WTC11 (cell line): Measurements from ENCODE around the gene GMPR2. TPM values are rescaled to one million over a fixed set of nuclear protein-coding genes. Genes with fewer than 3 reads are reported as not detected.

Experiments
- ATAC-seq: fragments of 200-7000 bp; cut with Tn5 transposase; 2 replicates; pipeline ENCODE4 v1.10.0; 2021; ENCODE audit warnings: mild to moderate bottlenecking, moderate library complexity
- CTCF ChIA-PET: fragments of 300-600 bp; sonication (Branson Sonifier 250); formaldehyde crosslinking; loops from one replicate; lab custom pipeline; 2021; ENCODE audit warnings: antibody characterized with exemption; lab: Charles Lee
- POLR2A ChIA-PET: fragments of 350-600 bp; sonication (Branson Sonifier 250); formaldehyde crosslinking; loops from one replicate; lab custom pipeline; 2021; ENCODE audit warnings: antibody characterized with exemption; lab: Charles Lee
- DNase-seq: peaks from one replicate; pipeline ENCODE4 v3.0.0; 2021; ENCODE audit warnings: low spot score
- H3K27ac Mint-ChIP-seq: 2 replicates; pipeline ENCODE4 v1.8.0; 2021; ENCODE audit warnings: mixed read lengths
- H3K27me3 Mint-ChIP-seq: 2 replicates; pipeline ENCODE4 v1.8.0; 2021; ENCODE audit warnings: low read depth, mild to moderate bottlenecking, moderate library complexity, mixed read lengths
- H3K36me3 Mint-ChIP-seq: 2 replicates; pipeline ENCODE4 v1.8.0; 2021; ENCODE audit warnings: mixed read lengths
- H3K4me1 Mint-ChIP-seq: 2 replicates; pipeline ENCODE4 v1.8.0; 2022; ENCODE audit warnings: mixed read lengths
- H3K4me3 Mint-ChIP-seq: 2 replicates; pipeline ENCODE4 v1.8.0; 2021; ENCODE audit warnings: mild to moderate bottlenecking, moderate library complexity, mixed read lengths
- H3K9me3 Mint-ChIP-seq: 2 replicates; pipeline ENCODE4 v1.8.0; 2021; ENCODE audit warnings: mixed read lengths
- CBFB ChIP-seq: sonication (generic); formaldehyde crosslinking; IDR thresholded peaks from 2 replicates; pipeline ENCODE4 v1.8.1; 2022; ENCODE audit warnings: mild to moderate bottlenecking, low read depth, missing genetic modification reagents
- GTF2I ChIP-seq: fragments of 250-450 bp; sonication (Bioruptor Pico); conservative IDR thresholded peaks from 2 replicates; pipeline ENCODE4 v1.4.0; 2021; ENCODE audit warnings: mild to moderate bottlenecking
- NFE2L1 ChIP-seq: sonication (generic); formaldehyde crosslinking; IDR thresholded peaks from 2 replicates; pipeline ENCODE4 v1.8.1; 2023; ENCODE audit warnings: missing genetic modification reagents
- NR1H2 ChIP-seq: sonication (generic); formaldehyde crosslinking; IDR thresholded peaks from 2 replicates; pipeline ENCODE4 v1.9.0; 2021; ENCODE audit warnings: mild to moderate bottlenecking, moderate library complexity, missing genetic modification reagents
- PRRX2 ChIP-seq: fragments of 250-450 bp; sonication (Bioruptor Pico); IDR thresholded peaks from 2 replicates; pipeline ENCODE4 v1.8.0; 2021; ENCODE audit warnings: mild to moderate bottlenecking
- SP1 ChIP-seq: sonication (generic); formaldehyde crosslinking; conservative IDR thresholded peaks from 2 replicates; pipeline ENCODE4 v1.8.1; 2022; ENCODE audit warnings: missing genetic modification reagents
- TEAD4 ChIP-seq: sonication (generic); formaldehyde crosslinking; IDR thresholded peaks from 2 replicates; pipeline ENCODE4 v1.8.0; 2022; ENCODE audit warnings: mild to moderate bottlenecking, missing genetic modification reagents
- ZNF121 ChIP-seq: sonication (generic); formaldehyde crosslinking; IDR thresholded peaks from 2 replicates; pipeline ENCODE4 v1.8.0; 2023; ENCODE audit warnings: missing genetic modification reagents
- ZNF263 ChIP-seq: sonication (generic); formaldehyde crosslinking; IDR thresholded peaks from 2 replicates; pipeline ENCODE4 v1.8.1; 2022; ENCODE audit warnings: low read depth, mild to moderate bottlenecking, moderate library complexity, missing genetic modification reagents
- ZNF416 ChIP-seq: fragments of 250-450 bp; sonication (Bioruptor Pico); IDR thresholded peaks from 2 replicates; pipeline ENCODE4 v1.9.0; 2021; ENCODE audit warnings: mild to moderate bottlenecking, inconsistent platforms
- total RNA-seq: library from RNA; stranded (reverse); gene quantifications from 3 replicates; pipeline ENCODE4 v1.2.3, GENCODE V29; 2021
- TF ChIP-seq, protein P1 (sequence below): sonication (generic); formaldehyde crosslinking; IDR thresholded peaks from 2 replicates; pipeline ENCODE4 v1.8.1; 2022; ENCODE audit warnings: low read depth, missing genetic modification reagents, borderline replicate concordance
- TF ChIP-seq, protein P2 (sequence below): fragments of 250-450 bp; sonication (Bioruptor Pico); conservative IDR thresholded peaks from 2 replicates; pipeline ENCODE4 v1.9.0; 2021; ENCODE audit warnings: mild to moderate bottlenecking
- TF ChIP-seq, protein P3 (sequence below): sonication (generic); formaldehyde crosslinking; IDR thresholded peaks from 2 replicates; pipeline ENCODE4 v1.8.1; 2022; ENCODE audit warnings: mild to moderate bottlenecking, missing genetic modification reagents, moderate library complexity, borderline replicate concordance
- TF ChIP-seq, protein P4 (sequence below): sonication (generic); formaldehyde crosslinking; conservative IDR thresholded peaks from 2 replicates; pipeline ENCODE4 v1.8.1; 2023; ENCODE audit warnings: mild to moderate bottlenecking, low read depth, missing genetic modification reagents, moderate library complexity
- TF ChIP-seq, protein P5 (sequence below): sonication (generic); formaldehyde crosslinking; IDR thresholded peaks from 2 replicates; pipeline ENCODE4 v1.8.1; 2023; ENCODE audit warnings: mild to moderate bottlenecking, missing genetic modification reagents, moderate library complexity

GMPR2 gene
- total RNA-seq, 1 experiment from 2014 or later = 82.3 TPM

DNA sequence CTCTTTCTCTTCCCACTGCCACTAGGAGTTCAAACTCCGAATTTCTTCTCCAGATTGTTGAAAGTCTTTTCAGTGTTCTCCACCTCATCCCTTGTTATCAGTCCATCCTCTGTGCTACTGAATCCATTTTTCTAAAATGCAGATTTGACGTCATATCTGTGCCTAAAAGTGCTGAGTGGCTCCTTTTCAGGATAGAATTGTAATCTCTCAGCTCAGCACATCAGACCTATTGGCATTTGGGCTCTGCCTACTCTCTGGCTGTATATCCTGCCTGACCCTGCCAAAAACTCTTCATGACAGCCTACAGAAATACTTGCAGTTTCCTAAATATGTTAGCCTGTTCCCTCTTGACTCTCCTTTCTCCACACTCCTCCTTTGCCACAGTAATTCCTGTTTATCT lies 39.7 kb downstream of the GMPR2 start (continued):
- TF ChIP-seq, protein P1, sequence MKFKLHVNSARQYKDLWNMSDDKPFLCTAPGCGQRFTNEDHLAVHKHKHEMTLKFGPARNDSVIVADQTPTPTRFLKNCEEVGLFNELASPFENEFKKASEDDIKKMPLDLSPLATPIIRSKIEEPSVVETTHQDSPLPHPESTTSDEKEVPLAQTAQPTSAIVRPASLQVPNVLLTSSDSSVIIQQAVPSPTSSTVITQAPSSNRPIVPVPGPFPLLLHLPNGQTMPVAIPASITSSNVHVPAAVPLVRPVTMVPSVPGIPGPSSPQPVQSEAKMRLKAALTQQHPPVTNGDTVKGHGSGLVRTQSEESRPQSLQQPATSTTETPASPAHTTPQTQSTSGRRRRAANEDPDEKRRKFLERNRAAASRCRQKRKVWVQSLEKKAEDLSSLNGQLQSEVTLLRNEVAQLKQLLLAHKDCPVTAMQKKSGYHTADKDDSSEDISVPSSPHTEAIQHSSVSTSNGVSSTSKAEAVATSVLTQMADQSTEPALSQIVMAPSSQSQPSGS = no peak
- TF ChIP-seq ZNF121 (CRISPR knock-in tag) (no peak), NR1H2 (CRISPR knock-in tag) (no peak), TEAD4 (CRISPR knock-in tag) (no peak)
- TF ChIP-seq, protein P2, sequence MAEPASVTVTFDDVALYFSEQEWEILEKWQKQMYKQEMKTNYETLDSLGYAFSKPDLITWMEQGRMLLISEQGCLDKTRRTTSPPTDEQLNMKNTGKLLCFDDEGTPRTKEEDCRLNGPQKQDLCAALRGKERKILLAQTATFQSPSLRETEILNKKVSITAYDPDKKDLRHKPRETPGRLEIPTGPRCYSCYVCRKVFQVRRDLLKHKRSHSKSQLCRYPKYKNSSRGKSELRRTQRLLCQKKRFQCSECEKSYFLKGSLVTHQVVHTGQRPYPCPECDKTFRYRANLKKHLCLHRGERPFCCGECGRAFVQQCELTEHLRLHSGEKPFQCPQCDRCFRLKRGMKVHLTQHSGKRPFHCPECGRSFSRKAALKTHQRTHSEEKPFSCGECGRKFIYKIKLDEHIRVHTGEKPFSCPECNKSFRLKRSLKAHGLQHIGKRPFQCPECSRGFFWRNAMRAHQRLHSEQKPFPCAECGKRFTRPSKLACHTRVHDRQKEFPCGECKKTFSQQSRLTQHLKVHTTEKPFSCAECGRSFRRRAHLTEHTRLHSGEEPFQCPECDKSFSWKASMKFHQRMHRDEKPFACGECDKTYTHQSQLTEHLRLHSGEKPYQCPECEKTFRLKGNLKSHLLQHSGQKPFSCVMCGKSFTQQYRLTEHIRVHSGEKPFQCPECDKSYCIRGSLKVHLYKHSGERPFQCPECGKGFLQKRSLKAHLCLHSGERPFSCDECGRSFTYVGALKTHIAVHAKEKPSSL = no peak
- TF ChIP-seq, all 79 proteins: peak for 0

DNA sequence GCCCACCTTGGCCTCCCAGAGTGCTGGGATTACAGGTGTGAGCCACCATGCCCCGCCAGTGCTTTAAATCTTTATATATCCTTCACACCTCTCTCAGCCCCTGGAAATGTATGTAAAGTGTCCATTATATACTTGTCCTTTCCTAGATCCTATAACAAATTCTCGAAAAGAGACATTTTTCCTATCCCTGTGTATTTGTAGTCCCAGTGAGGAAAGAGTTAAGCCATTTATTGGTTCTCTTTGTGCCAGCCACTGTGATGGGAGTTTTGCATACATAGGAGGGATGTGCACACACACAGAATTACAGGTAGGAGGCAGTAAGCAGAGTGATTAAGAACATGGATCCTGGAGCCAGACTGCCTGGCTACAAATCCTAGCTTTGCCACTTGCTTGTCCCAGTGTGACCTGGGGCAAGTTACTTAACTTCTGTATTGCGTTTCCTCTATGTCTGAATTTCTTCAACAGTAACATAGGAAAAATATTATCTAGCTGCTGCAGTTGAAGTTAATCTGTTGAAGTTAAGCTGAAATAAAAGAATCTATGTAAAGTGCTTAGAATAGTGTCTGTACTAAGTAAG lies 40.8 kb downstream of the GMPR2 start:
- Mint-ChIP-seq H3K27ac (no peak overlapping the region), H3K36me3 (no peaks in the 10 kb centered on the region), H3K27me3 (no peaks in the 10 kb centered on the region), H3K4me1 (peaks cover 16% of the 10 kb centered on the region), H3K9me3 (no peaks in the 10 kb centered on the region), H3K4me3 (peak overlapping the region; percentile 18; the same call in 1 of the 2 replicates)
- ChIA-PET POLR2A (interaction anchor here (1.0 kb wide), 1 partner anchor 31 kb away, joined by 3 read pairs; the partner anchor contains the start of gene TINF2), CTCF (interaction anchor here (0.8 to 3.9 kb wide), 8 partner anchors 9 to 158 kb away, joined by 3 to 28 read pairs (median 4); partner anchors contain the start of genes CIDEB, DHRS1, NOP9 and TINF2)
- ATAC-seq (no peak), DNase-seq (no peak)
- TF ChIP-seq SP1 (CRISPR knock-in tag) (no peak), ZNF416 (CRISPR knock-in tag) (no peak), GTF2I (CRISPR knock-in tag) (no peak), NFE2L1 (CRISPR knock-in tag) (no peak), PRRX2 (CRISPR knock-in tag) (no peak), ZNF121 (CRISPR knock-in tag) (no peak), CBFB (CRISPR knock-in tag) (no peak), ZNF263 (CRISPR knock-in tag) (no peak)
- TF ChIP-seq, protein P3, sequence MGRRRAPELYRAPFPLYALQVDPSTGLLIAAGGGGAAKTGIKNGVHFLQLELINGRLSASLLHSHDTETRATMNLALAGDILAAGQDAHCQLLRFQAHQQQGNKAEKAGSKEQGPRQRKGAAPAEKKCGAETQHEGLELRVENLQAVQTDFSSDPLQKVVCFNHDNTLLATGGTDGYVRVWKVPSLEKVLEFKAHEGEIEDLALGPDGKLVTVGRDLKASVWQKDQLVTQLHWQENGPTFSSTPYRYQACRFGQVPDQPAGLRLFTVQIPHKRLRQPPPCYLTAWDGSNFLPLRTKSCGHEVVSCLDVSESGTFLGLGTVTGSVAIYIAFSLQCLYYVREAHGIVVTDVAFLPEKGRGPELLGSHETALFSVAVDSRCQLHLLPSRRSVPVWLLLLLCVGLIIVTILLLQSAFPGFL (CRISPR knock-in tag) = no peak
- TF ChIP-seq, protein P4, sequence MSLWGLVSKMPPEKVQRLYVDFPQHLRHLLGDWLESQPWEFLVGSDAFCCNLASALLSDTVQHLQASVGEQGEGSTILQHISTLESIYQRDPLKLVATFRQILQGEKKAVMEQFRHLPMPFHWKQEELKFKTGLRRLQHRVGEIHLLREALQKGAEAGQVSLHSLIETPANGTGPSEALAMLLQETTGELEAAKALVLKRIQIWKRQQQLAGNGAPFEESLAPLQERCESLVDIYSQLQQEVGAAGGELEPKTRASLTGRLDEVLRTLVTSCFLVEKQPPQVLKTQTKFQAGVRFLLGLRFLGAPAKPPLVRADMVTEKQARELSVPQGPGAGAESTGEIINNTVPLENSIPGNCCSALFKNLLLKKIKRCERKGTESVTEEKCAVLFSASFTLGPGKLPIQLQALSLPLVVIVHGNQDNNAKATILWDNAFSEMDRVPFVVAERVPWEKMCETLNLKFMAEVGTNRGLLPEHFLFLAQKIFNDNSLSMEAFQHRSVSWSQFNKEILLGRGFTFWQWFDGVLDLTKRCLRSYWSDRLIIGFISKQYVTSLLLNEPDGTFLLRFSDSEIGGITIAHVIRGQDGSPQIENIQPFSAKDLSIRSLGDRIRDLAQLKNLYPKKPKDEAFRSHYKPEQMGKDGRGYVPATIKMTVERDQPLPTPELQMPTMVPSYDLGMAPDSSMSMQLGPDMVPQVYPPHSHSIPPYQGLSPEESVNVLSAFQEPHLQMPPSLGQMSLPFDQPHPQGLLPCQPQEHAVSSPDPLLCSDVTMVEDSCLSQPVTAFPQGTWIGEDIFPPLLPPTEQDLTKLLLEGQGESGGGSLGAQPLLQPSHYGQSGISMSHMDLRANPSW = no peak
- TF ChIP-seq, protein P5, sequence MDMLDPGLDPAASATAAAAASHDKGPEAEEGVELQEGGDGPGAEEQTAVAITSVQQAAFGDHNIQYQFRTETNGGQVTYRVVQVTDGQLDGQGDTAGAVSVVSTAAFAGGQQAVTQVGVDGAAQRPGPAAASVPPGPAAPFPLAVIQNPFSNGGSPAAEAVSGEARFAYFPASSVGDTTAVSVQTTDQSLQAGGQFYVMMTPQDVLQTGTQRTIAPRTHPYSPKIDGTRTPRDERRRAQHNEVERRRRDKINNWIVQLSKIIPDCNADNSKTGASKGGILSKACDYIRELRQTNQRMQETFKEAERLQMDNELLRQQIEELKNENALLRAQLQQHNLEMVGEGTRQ (CRISPR knock-in tag) = no peak
- TF ChIP-seq, protein P2 = no peak
